Left lobe of liver (tissue), 2 donors: ENCODE results near the gene CRAT. TPM values are rescaled to one million over a fixed set of nuclear protein-coding genes. Genes with fewer than 3 reads are reported as not detected.

Experiments
- ATAC-seq: fragments of 200-7000 bp; cut with Tn5 transposase; one replicate; pipeline ENCODE4 v1.9.1; 2020; ENCODE audit warnings: mild to moderate bottlenecking, moderate library complexity
- DNase-seq: peaks from one replicate; pipeline ENCODE4 v3.0.0-alpha.2; 2020; ENCODE audit warnings: low spot score
- total RNA-seq: library from RNA; stranded (reverse); gene quantifications from one replicate; pipeline ENCODE4 v1.2.1, GENCODE V29; 2021
- donor health status: DM: no; HTN: no; CAD: no; lungs with moderate emphysema.
- donor health status: DM: no; HTN: yes; CAD: no.

The CRAT gene
- total RNA-seq, 1 donor from 2014 or later, result 105 TPM

DNA sequence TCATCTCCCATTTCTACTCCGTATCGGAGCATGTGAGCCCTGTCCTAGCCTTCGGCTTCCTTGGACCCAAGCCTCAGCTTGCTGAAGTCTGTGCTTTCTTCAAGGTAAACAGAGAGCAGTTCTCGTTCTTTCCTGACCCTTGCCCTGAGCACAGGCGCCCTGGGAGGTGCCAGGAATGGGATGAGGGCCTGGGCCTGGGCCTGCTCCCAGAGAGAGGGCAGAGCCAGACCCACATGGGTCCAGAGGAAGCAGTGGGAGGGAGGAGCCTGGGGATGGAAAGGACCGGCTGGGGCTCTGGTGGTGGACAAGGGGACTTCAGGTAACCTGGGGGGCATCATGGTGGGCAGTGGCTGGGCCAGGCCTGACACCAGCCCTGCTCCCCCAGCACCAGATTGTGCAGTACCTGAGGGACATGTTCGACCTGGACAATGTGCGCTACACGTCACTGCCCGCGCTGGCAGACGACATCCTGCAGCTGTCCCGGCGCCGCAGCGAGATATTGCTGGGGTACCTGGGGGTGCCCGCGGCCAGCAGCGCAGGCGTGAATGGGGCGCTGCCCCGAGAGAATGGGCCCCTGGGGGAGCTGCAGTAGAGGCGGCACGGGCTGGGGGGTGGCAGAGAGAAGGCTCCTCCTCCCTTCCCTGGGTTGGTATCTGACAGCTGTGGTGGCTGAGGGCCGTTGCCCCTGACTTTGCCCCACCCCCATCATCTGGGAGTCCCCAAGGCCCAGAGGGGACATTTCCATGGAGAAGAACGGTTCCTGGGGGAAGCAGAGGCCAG lies 40.5 kb downstream of the CRAT start:
- ATAC-seq (peak; percentile 86), DNase-seq (peak; percentile 95)

DNA sequence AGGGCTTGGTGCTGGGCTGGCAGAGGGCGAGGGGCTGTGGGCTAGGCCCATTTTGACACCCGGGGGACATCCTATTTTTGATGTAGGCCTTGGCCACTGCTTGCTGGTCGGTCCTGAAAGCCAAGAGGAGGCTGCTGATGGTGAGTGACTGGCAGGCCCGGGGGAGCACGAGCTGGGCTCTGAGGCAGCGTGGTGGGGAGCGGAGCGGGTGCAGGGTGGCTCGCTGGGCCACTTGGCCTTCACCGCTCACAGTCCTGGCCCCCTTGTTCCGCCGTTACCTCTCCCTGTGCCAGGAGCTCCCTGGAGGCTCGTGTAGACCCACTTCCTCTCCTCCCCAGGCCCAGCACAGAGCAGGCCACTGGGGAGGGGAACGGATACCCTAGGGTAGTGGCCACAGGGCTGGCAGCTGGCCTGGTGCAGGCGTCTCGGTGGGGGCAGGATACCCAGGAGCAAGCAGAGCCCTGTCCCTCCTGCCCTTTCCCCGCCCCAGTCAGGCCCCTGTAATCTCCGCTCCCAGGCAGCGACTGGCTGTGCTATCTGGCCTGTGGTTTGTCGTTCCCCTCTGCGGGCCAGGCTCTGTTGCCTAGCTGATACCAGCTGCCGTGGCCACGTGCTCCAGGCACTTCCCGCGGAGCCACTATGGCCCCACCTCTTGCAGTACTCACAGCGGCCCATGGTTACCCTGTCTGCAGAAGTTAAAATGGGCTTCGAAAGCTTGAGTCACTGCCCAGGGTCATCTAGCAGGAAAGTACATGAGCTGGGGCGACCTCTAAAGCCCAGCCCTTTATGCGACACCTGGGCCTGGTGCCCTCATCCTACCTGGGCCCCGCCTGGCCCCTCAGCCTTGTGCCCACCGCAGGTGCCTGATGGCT lies 41.4 kb downstream of the CRAT start:
- DNase-seq (peak; percentile 90), ATAC-seq (peak; percentile 79)

DNA sequence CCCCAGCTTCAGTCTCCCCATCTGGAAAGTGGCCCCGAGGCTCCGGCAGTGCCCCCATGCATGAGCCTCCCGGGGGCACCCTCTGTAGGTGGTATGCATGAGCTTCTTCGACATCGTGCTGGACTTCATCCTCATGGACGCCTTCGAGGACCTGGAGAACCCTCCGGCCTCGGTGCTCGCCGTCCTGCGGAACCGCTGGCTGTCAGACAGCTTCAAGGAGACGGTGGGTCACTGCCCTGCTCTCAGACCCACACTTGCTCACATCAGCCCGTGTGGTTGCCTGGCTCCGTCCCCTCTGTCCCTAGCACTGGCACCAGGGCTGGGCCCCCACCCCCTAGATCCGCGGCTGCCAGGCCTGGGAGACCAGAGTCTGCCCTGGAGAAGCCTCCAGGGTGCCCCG lies 42.5 kb downstream of the CRAT start:
- ATAC-seq (no peak), DNase-seq (no peak)

DNA sequence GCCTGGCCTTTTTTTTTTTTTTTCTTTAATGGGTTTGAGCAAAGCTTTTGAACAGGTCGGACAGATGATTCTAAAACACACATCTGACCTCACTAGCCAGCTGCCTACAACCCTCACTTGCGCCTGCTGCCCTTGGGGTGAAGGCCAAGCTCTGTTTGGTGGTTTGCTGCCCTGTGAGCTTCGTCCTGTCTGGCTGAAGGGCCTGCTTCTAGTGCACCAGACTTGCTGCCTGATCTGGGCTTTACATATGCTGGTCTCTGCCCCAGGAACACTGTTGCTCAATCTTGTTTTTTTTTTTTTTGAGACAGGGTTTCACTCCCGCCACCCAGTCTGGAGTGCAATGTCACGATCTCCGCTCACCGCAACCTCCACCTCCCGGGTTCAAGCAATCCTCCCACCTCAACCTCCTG lies 46.1 kb downstream of the CRAT start:
- DNase-seq (peak; percentile 94), ATAC-seq (peak; percentile 78)

GRCh38 chr9:129063061-129063460 lies 47.5 kb downstream of the CRAT start:
- DNase-seq, result no peak
- ATAC-seq, result no peak

- DNase-seq (no peak), ATAC-seq (no peak)
Measured at GRCh38 chr9:129060991-129061390, 49.6 kb downstream of the CRAT start.

DNA sequence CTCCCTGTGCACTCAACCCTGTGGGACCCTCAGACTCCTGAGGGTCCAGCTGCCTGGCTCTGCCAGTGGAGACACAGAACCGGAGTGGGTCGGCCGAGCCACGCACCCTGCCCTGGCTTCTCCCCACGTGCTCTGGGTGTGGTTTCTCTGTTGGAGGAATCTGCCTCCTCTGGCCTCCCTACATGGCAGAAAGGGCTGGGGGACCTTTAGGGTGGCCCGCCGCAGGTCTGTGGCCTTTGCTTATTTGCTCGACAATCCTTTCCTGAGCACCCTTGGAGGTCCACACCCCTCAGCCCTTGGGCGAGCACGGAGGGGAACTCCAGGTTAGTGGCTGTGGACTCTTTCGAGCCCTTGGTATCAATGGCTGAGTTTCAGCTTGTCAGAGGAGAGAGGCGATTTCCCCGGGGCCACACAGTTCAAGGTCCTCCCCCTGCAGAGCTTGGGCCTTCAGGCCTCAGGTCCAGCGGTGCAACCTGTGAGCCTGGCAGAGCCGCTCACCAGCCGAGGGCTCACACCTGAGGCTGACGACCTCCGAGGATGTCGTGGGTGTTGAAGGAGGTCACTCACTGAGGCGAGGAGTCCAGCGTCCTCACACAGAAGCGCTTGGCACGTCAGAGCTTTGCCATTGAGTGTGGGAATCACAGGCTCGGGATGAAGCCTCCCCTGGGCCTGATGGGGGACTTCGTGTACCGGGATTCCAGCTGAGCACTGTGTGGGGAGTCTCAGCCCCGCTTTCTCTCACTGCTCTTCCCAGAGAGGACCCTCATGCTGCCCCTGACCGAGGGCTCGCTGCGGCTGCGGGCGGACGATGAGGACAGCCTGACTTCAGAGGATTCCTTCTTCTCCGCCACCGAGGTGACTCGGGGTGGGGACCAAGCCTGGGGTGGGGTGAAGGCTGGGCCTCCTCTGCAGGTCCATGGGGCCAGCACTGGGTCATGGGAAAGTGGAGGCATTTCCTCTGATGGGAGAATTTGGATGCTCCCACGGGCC lies 50.5 kb downstream of the CRAT start:
- ATAC-seq (no peak), DNase-seq (no peak)

GRCh38 chr9:129058965-129059795 lies 51.4 kb downstream of the CRAT start:
- DNase-seq, result no peak
- ATAC-seq, result peak; percentile 42

GRCh38 chr9:129054163-129054851 lies 56.3 kb downstream of the CRAT start:
- ATAC-seq, result no peak

DNA sequence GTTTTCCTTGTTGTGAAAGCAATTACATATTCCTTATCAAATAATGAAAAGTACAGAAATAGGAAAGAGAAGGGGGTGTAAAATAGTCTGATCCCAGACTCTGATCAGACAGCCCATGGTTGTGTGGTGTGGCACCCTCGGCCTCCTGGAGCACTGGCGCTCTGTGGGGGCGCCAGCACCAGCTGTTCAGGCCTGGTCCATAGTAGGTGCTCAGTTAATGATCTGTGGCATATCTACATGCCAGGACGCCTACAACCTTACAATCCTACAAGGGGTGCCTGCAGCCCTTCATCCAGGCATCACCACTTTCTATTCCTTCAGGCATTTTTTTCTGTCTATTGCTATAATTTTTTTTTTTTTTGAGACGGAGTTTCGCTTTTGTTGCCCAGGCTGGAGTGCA lies 57.6 kb downstream of the CRAT start:
- ATAC-seq (peak; percentile 38), DNase-seq (no peak)

More at GRCh38 chr9:129054163-129054851, 56.3 kb downstream of the CRAT start:
- DNase-seq, result no peak

GRCh38 chr9:129052592-129052991 lies 58.0 kb downstream of the CRAT start:
- peak; percentile 94 for DNase-seq
- peak; percentile 90 for ATAC-seq

Other genes with a start within 250 kb of the CRAT start
- gene KYAT1, start 228.8 kb downstream of the CRAT start, total RNA-seq, result 9.6 TPM
- 11.0 TPM for gene LRRC8A, start 228.7 kb downstream of the CRAT start, total RNA-seq
- gene PHYHD1, start 189.8 kb downstream of the CRAT start, total RNA-seq, result 70.8 TPM
- 7.5 TPM for gene DOLK, start 163.2 kb downstream of the CRAT start, total RNA-seq
- gene NUP188, start 163.1 kb downstream of the CRAT start, total RNA-seq, result 11.4 TPM
- 31.3 TPM for gene SH3GLB2, start 82.5 kb downstream of the CRAT start, total RNA-seq
- gene MIGA2, start 74.2 kb downstream of the CRAT start, total RNA-seq, result 22.1 TPM
- 21.7 TPM for gene DOLPP1, start 29.7 kb downstream of the CRAT start, total RNA-seq
- 62.3 TPM for gene PTPA, start 622 bp upstream of the CRAT start, total RNA-seq
- gene IER5L, start 67.5 kb upstream of the CRAT start, total RNA-seq, result 4.5 TPM